ENCODE measurements around the gene KIAA0040. TPM values are rescaled to one million over a fixed set of nuclear protein-coding genes. Genes with fewer than 3 reads are reported as not detected.

The KIAA0040 gene
- total RNA-seq, 1 experiment from 2014 or later = 32.4 TPM

DNA sequence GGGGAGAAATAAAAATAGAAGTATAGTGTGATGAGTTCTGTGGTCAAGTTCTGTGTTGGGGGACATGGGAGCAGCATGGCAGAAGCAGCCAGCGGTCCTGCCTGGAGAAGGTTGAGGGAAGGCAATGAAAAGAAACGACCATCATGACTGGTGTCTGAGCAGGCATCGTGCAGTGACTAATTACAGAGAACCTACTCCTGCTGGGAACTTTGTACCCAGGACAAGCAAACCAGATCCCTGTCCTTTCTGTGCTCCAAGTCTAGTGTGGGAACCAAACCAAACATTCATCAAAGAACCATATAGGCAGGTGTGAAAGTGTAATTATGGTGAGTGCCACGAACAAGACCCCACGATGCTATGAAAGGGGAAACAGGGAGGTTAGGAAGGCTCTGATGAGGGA, 25.8 kb downstream of the KIAA0040 start:
- ATAC-seq = no peak
- no peak for DNase-seq (ENCODE audit: low read depth, low spot score)
- H3K4me3 ChIP-seq (replicated peaks in 1 of 2; ENCODE audit: low read depth in 1 of 2, low read length in 2 of 2) = no peak overlapping the region
- H3K27ac ChIP-seq (ENCODE audit: low read depth, low read length) = no peak overlapping the region
- H3K4me2 ChIP-seq (ENCODE audit: low read length) = no peak overlapping the region
- H3K79me2 ChIP-seq (ENCODE audit: insufficient read depth, low read length) = peaks cover 5% of the 10 kb centered on the region; the same call in 1 of the 2 replicates
- POLR2A ChIA-PET = no interaction called here
- BruUV-seq (replicated peaks) = no TSS peak
- H3K9ac ChIP-seq (ENCODE audit: low read length) = no peak overlapping the region
- no peaks in the 10 kb centered on the region for H3K9me3 ChIP-seq (ENCODE audit: control insufficient read depth in 1 of 2, insufficient read depth in 1 of 2, low read depth in 1 of 2, low read length in 2 of 2)
- no peak for TF ChIP-seq EGR1 (IDR thresholded peaks at IDR 0.05; ENCODE audit: low read depth)
- TF ChIP-seq TCF7L2 (IDR thresholded peaks at IDR 0.05; ENCODE audit: borderline replicate concordance, extremely low read depth, insufficient read depth, insufficient read length) = no peak
- TF ChIP-seq RAD21 (IDR thresholded peaks at IDR 0.05; ENCODE audit: low read depth) = no peak
- no peak for TF ChIP-seq SRF (IDR thresholded peaks at IDR 0.05; ENCODE audit: low read depth)
- TF ChIP-seq ZFX (IDR thresholded peaks at IDR 0.05) = no peak
- no peak for TF ChIP-seq EZH2 (IDR thresholded peaks at IDR 0.05)
- no peak for TF ChIP-seq CBX3 (IDR thresholded peaks at IDR 0.05; ENCODE audit: low read depth)
- TF ChIP-seq SP1 (IDR thresholded peaks at IDR 0.05; ENCODE audit: low read depth) = no peak
- TF ChIP-seq FOSL1 (IDR thresholded peaks at IDR 0.05; ENCODE audit: low read depth) = no peak
- TF ChIP-seq YY1 (IDR thresholded peaks at IDR 0.05; ENCODE audit: extremely low read depth, insufficient replicate concordance, low read depth, low read length) = no peak
- TF ChIP-seq EZH2phosphoT487 (IDR thresholded peaks at IDR 0.05; ENCODE audit: borderline replicate concordance) = no peak
- no peak for TF ChIP-seq POLR2AphosphoS5 (IDR thresholded peaks at IDR 0.05; ENCODE audit: low read depth, low read length)
- TF ChIP-seq CEBPB (IDR thresholded peaks at IDR 0.05; ENCODE audit: low read depth) = no peak
- H3K9me2 ChIP-seq (ENCODE audit: insufficient read depth) = no peaks in the 10 kb centered on the region
- CTCF ChIA-PET = no interaction called here
- no peaks in the 10 kb centered on the region for H4K20me1 ChIP-seq (ENCODE audit: insufficient read depth)
- H3K4me1 ChIP-seq (ENCODE audit: control insufficient read depth in 1 of 2, insufficient read depth in 2 of 2, low read length in 2 of 2) = peaks cover 36 to 47% of the 10 kb centered on the region in 2 experiments
- intact Hi-C loops (cut with micrococcal nuclease) = no loop called here
- no peak overlapping the region for H2AFZ ChIP-seq (ENCODE audit: low read depth, low read length, poor library complexity, severe bottlenecking)
- H3K27me3 ChIP-seq (ENCODE audit: insufficient read depth, low read length) = no peaks in the 10 kb centered on the region
- RAD21 ChIA-PET (ENCODE audit: low non-redundant PET in 1 of 2, low total read pairs in 2 of 2, uncharacterized antibody in 2 of 2, unreplicated experiment in 2 of 2) = no interaction called here
- H3K36me3 ChIP-seq (ENCODE audit: control insufficient read depth in 1 of 2, insufficient read depth in 2 of 2, low read length in 2 of 2) = peaks cover 5 to 20% of the 10 kb centered on the region in 2 experiments; a peak in 2 of 4 replicates

DNA sequence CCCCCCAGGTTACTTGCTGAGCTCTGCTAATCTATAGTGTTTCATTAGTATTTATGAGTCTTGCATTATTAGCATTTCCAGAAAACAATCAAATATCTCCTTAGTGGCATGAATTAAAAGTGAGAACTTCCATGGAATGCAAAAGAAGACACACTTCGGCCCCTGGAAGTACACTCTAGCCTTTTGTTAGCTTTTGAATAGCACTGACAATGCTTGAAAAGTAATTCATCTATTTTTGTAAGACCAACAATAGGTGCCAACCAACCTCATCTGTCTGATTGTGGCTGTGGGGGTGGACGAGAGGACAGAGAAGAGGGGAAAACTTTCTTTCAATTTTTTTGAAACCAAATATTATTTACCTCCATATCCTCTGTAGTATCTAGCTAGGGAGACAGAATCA, 27.8 kb downstream of the KIAA0040 start:
- Histone ChIP-seq H3K4me1 (ENCODE audit: control insufficient read depth in 1 of 2, insufficient read depth in 2 of 2, low read length in 2 of 2) (peaks cover 17 to 27% of the 10 kb centered on the region in 2 experiments), H3K36me3 (ENCODE audit: control insufficient read depth in 1 of 2, insufficient read depth in 2 of 2, low read length in 2 of 2) (peaks cover 13 to 28% of the 10 kb centered on the region in 2 experiments; a peak in 3 of 4 replicates), H3K9me3 (ENCODE audit: control insufficient read depth in 1 of 2, insufficient read depth in 1 of 2, low read depth in 1 of 2, low read length in 2 of 2) (no peaks in the 10 kb centered on the region), H3K9ac (ENCODE audit: low read length) (no peak overlapping the region), H3K9me2 (ENCODE audit: insufficient read depth) (no peaks in the 10 kb centered on the region), H3K79me2 (ENCODE audit: insufficient read depth, low read length) (no peaks in the 10 kb centered on the region), H2AFZ (ENCODE audit: low read depth, low read length, poor library complexity, severe bottlenecking) (no peak overlapping the region), H4K20me1 (ENCODE audit: insufficient read depth) (no peaks in the 10 kb centered on the region), H3K4me2 (ENCODE audit: low read length) (no peak overlapping the region), H3K4me3 (replicated peaks in 1 of 2; ENCODE audit: low read depth in 1 of 2, low read length in 2 of 2) (no peak overlapping the region), H3K27ac (ENCODE audit: low read depth, low read length) (no peak overlapping the region), H3K27me3 (ENCODE audit: insufficient read depth, low read length) (no peaks in the 10 kb centered on the region)
- RAD21 ChIA-PET (ENCODE audit: low non-redundant PET in 1 of 2, low total read pairs in 2 of 2, uncharacterized antibody in 2 of 2, unreplicated experiment in 2 of 2) = no interaction called here
- ATAC-seq = no peak
- BruUV-seq (replicated peaks) = no TSS peak
- CTCF ChIA-PET = interaction anchor here (1.4 kb wide), 1 partner anchor 10 kb away, joined by 7 read pairs; no protein-coding TSS in a partner anchor
- POLR2A ChIA-PET = no interaction called here
- TF ChIP-seq SP1 (IDR thresholded peaks at IDR 0.05; ENCODE audit: low read depth) (no peak), FOSL1 (IDR thresholded peaks at IDR 0.05; ENCODE audit: low read depth) (no peak), EZH2phosphoT487 (IDR thresholded peaks at IDR 0.05; ENCODE audit: borderline replicate concordance) (no peak), JUND (IDR thresholded peaks at IDR 0.05) (no peak)
- TF ChIP-seq, protein P1, sequence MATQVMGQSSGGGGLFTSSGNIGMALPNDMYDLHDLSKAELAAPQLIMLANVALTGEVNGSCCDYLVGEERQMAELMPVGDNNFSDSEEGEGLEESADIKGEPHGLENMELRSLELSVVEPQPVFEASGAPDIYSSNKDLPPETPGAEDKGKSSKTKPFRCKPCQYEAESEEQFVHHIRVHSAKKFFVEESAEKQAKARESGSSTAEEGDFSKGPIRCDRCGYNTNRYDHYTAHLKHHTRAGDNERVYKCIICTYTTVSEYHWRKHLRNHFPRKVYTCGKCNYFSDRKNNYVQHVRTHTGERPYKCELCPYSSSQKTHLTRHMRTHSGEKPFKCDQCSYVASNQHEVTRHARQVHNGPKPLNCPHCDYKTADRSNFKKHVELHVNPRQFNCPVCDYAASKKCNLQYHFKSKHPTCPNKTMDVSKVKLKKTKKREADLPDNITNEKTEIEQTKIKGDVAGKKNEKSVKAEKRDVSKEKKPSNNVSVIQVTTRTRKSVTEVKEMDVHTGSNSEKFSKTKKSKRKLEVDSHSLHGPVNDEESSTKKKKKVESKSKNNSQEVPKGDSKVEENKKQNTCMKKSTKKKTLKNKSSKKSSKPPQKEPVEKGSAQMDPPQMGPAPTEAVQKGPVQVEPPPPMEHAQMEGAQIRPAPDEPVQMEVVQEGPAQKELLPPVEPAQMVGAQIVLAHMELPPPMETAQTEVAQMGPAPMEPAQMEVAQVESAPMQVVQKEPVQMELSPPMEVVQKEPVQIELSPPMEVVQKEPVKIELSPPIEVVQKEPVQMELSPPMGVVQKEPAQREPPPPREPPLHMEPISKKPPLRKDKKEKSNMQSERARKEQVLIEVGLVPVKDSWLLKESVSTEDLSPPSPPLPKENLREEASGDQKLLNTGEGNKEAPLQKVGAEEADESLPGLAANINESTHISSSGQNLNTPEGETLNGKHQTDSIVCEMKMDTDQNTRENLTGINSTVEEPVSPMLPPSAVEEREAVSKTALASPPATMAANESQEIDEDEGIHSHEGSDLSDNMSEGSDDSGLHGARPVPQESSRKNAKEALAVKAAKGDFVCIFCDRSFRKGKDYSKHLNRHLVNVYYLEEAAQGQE (IDR thresholded peaks at IDR 0.05; ENCODE audit: low read depth) = no peak
- DNase-seq (ENCODE audit: low read depth, low spot score) = no peak
- intact Hi-C loops (cut with micrococcal nuclease) = no loop called here

Data from HCT116 (cell line).